Subcutaneous adipose tissue (tissue), 4 donors: Measurements from ENCODE around the gene SLC18A3. TPM values are rescaled to one million over a fixed set of nuclear protein-coding genes. Genes with fewer than 3 reads are reported as not detected.

Source experiments
- total RNA-seq, 4 donors: library from RNA; depleted of rRNA; stranded (reverse); fragments of >200 nt; gene quantifications; one replicate each; pipeline ENCODE4 v1.1.0, GENCODE V29; 2016
- TF ChIP-seq, protein P1 (sequence below): fragments of 450-650 bp; IDR thresholded peaks from one replicate; pipeline ENCODE4 v1.5.1; 2016; ENCODE audit warnings: low read depth, mild to moderate bottlenecking, control low read depth, antibody characterized with exemption, moderate library complexity

The SLC18A3 gene
- not detected for total RNA-seq

DNA sequence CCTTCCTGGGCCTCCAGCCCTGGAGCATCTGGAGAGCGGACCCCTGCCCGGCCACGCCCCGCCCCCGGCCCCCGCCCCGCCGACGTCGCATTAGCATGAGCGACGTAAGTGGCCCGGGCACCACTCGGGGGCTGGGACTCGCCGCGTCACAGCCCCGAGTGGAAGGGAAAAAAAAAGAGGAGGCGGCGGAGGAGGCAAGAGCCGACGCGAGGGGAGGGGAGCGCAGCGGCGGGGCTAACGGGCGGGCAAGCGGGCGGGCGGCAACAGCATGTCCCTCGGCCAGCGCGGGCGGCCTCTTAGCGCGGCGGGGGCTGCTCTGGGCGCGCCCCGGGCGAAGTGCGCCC is at the start of gene SLC18A3:
Gene SLC18A3, plus strand, starts transcription at position 197 of the 344 bp plus-strand sequence. CDS start 431 bp downstream, outside the sequence.
- TF ChIP-seq, protein P1, sequence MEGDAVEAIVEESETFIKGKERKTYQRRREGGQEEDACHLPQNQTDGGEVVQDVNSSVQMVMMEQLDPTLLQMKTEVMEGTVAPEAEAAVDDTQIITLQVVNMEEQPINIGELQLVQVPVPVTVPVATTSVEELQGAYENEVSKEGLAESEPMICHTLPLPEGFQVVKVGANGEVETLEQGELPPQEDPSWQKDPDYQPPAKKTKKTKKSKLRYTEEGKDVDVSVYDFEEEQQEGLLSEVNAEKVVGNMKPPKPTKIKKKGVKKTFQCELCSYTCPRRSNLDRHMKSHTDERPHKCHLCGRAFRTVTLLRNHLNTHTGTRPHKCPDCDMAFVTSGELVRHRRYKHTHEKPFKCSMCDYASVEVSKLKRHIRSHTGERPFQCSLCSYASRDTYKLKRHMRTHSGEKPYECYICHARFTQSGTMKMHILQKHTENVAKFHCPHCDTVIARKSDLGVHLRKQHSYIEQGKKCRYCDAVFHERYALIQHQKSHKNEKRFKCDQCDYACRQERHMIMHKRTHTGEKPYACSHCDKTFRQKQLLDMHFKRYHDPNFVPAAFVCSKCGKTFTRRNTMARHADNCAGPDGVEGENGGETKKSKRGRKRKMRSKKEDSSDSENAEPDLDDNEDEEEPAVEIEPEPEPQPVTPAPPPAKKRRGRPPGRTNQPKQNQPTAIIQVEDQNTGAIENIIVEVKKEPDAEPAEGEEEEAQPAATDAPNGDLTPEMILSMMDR: no peak

DNA sequence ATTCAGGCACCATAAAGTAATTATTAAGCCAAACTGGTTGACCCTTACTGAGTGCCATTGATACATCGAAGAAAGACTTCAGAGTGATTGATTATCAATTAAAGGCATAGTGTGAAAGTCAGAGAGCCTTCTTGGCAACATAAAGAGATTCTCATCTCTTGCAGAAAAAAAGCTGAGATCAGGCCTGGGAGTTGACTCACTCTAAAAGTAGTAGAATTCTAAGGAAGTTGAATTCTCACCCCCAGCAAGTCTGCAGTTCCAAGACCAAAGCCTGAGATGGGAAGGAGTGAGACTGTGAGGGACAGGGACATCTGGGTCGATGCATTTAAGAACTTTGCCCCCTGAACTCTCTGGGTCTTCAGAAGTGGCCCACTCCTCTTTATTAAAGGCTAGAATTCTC is 49.6 kb upstream of the SLC18A3 start:
- TF ChIP-seq, protein P1: no peak

DNA sequence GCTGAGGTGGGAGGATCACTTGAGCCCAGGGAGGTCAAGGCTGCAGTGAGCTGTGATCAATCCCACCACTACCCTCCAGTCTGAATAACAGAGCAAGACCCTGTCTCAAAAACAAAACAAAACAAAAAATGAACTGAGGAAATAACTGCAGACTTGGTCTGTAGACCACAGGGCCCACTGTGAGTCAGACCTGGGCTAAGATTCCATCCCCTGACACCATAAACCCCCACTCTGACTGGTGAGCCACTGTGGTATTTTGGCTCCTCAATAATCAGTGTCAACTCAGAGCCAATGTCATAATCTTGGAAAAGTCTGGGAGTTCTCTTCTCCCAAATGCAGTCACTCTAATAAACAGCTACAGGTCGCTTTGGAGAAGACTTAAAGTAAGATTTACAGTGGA is 47.2 kb upstream of the SLC18A3 start:
- TF ChIP-seq, protein P1: no peak

DNA sequence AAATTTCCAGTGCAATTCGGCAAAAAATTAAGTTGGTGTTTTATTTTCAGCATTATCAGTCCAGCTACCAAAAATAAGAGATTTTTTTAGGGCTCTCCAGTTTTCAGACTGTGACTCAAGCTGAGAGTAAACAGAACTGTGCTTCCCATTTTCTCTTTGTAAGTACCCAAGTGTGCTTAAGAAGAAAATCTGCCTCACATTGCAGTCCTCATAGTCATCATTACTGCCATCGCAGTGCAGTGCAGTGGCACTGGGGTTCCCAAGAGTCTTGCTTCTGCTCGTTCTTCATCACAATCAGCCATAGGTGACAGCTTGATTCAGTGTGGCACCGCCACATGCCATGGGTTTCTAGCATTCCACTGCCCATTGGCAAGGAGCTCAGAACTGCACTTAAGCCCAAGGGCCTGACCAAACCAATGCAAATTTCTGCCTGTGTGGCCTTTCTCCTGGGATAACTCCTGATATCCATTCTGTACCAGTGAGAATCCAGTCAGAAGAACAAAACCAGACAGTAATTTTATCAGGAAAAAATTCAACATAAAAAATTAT is 45.6 kb upstream of the SLC18A3 start:
- TF ChIP-seq, protein P1: no peak

DNA sequence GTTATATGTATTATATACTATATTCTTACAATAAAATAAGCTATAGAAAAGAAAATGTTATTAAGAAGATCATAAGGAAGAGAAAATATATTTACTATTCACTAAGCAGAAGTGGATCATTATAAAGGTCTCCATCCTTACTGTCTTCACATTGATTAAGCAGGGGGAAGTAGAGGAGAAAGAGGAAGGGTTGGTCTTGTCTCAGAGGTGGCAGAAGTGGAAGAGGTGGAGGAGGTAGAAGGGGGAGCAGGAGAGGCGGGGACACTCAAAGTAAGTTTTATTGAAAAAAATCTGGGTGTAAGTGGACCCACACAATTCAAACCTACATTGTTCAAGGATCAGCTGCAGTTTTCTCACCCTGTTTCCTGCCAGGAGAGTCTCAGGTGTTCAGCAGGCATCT is 42.3 kb upstream of the SLC18A3 start:
- TF ChIP-seq, protein P1: no peak

DNA sequence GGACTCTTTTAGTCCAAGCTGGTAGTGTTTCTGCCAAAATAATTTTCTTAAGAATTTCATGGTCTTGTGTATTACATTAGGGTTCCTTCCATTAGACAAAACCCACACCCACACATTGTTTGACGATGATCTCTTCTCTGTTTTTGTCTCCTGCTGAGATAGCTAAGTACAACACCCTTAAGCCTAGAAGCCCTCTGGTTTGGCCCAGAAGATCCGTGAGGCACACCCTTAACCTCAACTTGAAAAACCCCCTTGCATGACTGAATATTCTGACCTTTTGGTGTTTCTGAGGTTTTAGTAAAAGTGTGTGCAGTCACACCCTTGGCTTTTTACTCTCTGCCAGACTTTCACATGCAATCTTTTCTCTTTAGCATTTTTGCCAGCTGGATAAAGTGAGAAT is 41.9 kb upstream of the SLC18A3 start:
- TF ChIP-seq, protein P1: no peak

DNA sequence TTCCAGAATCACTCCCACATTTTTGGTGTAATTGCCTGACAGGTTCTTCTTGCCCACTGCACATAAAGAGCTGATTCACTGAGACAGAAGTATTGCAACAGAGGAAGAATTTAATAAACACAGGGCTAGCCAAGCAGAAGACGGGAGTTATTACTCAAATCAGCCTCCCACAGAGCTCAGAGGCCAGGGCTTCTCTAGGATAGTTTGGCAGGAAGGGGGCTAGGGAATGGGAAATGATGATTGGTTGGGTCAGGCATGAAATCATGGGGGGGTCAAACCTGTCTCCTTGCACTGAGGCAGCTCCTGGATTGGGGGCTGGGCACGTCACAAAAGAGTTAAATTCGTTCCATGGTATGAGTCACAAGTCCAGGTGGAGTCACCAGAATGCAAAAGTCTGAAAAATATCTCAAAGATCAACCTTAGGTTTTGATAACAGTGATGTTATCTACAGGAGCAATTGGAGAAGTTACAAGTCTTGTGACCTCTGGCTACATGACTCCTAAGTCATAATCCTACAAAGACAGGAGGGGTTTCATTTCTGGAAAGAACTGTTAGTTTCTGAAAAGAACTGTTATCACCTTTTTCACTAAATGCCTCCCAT is 41.0 kb upstream of the SLC18A3 start:
- TF ChIP-seq, protein P1: no peak
